ENCODE results near the gene PPP1R1B.

The PPP1R1B gene

GRCh38 chr17:39631403-39631802, 4.7 kb downstream of the PPP1R1B start:
- DNase-seq, result no peak

DNA sequence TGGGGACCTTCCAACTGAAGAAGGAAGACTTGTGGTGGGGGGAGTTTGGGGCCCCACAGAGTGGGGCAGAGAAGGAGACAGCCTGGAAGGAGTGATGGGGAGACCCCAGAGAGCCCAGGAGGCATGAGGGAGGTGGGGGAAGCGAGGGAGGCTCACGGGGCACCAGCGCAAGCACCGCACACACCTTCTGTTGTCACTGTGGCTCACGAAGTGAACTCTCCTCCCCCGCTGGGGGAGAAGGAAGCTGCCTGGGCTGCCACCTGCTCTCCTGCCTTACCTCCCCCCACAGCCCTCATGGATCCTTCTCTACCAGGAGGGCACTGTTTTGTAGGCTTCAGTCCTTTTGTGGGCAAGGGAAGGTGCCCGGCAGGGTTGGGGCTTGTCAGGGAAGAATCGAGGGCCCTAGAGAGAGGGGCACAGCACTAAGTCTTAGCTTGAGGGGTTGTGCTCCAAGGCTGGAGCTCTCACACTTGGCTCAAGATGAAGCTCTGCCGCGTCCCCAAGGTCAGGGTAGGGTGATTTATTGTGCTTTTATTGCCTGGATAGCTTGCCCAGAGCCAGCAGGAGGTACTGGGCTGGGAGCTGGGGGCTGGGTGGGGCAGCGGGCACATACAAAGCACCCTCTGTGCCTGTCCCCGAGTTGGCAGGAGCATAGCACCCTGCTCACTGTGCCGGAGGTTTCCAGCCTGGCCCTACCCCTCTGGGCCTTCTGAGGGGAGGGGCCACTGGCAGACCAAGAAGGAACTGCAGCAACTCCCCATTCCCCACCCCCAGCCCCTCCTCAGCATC, 5.6 kb downstream of the PPP1R1B start:
- peak in 52 of 58 donors; percentile 27 to 95 (median 75) for DNase-seq

GRCh38 chr17:39633570-39634183, 6.9 kb downstream of the PPP1R1B start:
- no peak for DNase-seq

DNA sequence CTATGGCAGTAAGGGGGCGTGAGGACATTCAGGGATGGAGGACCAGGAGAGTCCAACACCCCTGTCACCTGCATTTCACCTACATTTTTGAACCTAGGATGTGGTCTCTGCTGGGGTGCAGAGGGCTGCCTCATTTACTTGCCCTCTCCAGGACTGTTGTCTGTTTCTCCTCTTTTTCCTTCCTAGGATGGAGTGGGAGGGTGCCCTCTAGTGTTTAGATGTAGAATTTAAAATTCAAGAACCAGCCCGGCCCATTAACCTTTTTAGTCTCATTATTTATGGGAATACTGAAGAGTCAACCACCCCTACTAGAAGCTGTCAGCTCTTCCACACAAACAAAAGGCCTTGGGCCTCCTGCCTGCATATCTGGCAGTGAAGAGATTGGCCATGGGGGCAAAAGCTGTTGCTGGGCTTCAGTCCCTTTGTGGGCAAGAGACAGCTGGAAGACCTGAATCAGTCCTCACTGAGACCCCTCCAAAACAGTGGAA, 7.7 kb downstream of the PPP1R1B start:
- peak in 5 of 58 donors; percentile 11 to 48 (median 18) for DNase-seq

- no peak for DNase-seq
Measured at GRCh38 chr17:39635614-39636176, 8.9 kb downstream of the PPP1R1B start.

DNA sequence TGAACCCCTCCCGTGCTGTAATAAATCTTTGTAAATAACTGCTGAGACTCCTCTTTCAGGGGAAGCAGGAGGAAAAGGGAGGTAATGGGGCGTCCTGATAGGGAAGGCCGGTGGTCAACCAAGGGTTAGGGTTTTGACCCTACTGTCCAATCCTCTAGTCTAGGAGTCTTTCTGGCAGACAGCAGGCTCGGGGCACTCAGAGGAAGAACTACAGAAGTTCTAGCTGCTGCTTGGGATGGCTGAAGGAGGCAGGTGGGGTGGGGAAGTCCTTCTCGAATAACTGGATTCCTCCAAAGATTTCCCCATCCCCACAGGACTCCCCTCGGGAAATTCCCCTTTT, 9.8 kb downstream of the PPP1R1B start:
- DNase-seq, result no peak

- peak in 57 of 58 donors; percentile 50 to 93 (median 84) for DNase-seq
Measured at GRCh38 chr17:39636927-39637736, 10.4 kb downstream of the PPP1R1B start, which contains the start of gene STARD3. STARD3 (plus strand) TSS chr17:39637144; CDS start chr17:39653532, 16,388 bp downstream.

- no peak for DNase-seq
Measured at GRCh38 chr17:39638317-39638716, 11.6 kb downstream of the PPP1R1B start.

DNA sequence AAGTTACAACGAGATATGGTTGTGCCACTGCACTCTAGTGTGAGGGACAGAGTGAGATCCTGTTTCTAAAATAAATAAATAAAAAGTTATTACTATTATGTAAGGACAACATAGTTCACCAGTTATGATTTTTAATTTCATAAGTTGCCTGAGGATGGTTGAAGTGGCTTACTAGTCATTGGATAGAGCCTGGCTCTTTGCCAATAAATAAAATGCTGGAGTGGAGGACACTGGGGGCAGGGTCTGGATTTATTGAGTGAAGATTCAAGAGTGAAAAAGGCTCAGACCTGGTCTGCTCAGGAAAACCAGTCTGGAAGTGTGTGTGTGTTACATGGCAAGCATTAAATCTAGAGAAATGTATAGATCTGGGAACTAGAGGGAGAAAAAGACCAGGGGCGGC, 12.3 kb downstream of the PPP1R1B start:
- DNase-seq, result no peak

DNA sequence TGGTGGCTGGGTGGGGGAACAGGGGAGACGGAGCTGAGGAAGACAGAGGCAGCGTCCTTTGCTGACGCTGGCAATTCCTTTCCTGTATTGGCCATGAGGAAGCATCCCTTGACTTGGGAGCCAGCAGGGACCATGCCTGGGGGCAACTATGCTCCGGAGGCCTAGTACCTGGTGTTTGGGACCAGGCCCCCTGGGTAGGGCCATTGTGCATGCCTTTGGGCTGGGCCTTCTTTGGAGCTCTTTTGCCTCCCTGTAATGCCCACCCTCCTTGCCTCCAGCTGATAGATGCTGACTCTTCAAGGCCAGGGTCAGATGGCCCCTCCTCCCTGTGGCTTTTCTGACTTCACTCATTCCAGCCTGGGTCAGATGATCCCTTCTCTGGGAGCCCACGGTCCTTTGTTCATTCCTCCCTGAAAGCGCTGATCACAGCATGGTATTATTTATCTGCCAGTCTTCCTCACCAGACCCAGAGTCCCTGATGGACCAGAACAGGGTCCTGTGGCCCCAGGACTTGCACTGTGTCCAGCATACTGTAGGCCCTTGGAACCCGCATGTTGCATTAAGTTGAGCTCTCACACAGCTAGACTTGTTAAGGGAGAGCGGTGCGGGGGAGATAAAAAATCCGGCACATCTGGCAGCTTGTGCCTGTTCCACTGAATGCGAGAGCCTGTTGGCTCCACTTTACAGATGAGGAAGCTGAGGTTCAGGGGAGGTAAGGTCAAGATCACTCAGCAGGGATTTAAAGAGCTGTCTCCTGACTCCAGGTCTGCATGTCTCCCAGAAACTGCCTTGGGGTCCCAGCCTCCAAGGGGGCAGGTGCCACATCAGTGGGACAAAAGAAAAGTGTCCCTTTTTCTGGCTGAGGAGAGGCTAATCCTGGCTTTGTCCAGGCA, 13.1 kb downstream of the PPP1R1B start:
- no peak for DNase-seq

- DNase-seq, result no peak
Measured at GRCh38 chr17:39640591-39641031, 13.9 kb downstream of the PPP1R1B start.

DNA sequence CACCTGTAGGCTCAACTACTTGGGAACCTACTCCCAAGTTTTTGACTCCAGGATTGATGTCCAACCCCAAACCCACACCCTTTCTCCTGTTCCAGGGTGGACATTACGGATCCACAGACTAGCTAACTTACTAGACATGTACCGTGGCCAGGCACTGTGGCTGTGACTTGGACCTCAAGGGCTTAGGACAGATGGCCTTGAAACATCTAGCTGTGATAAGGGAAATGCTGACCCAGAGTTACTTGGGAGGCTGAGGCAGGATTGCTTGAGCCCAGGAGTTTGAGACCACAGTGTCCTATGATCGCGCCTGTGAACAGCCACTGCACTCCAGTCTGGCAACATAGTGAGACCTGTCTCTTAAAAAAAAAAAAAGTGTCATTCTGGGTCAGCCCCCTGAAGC, 14.3 kb downstream of the PPP1R1B start:
- no peak for DNase-seq

GRCh38 chr17:39641883-39642282, 15.1 kb downstream of the PPP1R1B start:
- DNase-seq, result no peak

GRCh38 chr17:39642291-39643074, 15.7 kb downstream of the PPP1R1B start:
- DNase-seq, result no peak

DNA sequence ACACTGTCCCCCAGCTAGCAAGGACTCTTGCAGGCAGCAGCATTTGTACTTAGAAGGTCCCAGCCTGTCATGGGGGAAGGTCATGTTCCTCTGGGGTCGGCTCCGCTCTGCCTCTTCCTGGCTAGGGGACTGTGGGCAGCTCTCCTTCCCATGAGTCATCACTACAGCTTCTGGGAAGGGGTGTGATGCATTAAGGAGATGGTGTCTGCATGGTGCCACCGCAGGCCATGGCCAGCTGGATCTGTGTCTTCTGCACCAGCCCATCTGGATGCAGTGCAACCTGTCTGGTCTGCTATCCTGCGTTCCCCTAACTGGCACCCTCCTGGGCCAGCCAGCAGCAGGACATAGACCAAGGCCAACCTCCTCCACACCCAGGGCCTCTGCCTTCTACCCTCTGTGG, 16.5 kb downstream of the PPP1R1B start:
- DNase-seq, result no peak

DNA sequence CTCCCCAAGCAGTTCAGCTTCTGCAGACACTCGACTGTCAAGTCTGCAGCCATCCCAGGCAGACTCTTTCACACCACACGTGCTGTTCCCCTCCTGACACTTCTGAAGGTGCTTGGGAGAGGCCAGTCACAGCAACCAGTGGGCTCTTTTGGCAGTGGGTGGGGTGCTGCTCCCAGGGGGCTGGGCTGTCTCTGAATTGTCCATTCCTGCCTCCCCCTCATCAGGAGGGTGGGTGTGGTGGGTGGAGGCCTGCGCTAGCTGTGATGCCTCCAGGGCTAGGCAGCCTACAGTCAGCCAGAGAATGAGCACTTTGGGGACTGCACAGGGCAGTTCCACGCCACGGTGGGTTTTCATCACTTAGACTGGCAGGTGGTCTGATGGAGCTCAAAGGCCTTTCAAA, 20.5 kb downstream of the PPP1R1B start:
- no peak for DNase-seq

DNA sequence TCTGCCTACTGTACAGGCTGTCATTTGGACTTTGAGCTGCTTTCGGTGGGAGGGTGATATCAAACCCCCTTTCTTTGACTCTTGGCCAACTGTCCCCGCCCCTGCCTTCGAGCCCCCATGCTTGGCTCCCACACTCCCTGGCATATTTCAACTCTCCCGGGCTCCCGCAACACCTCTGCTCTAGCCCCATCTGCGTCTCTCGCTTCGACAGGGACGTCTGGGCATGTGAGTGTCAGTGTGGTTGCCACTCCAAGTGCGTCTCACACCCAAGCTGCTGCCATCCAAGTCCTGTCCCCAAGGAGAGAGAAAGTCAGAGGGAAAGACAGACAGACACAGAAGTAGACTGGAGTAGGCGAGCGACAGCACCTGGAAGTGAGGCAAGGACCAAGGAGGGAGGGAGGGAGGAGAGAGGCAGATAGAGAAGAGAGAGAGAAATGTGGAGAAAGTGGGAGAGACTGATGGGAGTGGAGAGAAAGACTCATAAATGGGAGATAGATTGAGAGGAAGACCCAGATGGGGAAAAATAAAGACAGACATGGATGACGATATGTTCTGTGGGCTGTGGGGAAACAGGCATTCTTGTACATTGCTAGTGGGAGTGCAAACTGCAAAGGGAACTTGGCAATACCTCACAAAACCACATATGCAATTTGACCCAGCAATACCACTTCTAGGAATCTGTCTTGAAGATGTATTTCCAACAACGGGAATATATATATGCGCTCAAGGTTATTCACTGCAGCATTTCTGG, 22.0 kb downstream of the PPP1R1B start:
- peak in 3 of 58 donors; percentile 18 to 40 (median 39) for DNase-seq

DNA sequence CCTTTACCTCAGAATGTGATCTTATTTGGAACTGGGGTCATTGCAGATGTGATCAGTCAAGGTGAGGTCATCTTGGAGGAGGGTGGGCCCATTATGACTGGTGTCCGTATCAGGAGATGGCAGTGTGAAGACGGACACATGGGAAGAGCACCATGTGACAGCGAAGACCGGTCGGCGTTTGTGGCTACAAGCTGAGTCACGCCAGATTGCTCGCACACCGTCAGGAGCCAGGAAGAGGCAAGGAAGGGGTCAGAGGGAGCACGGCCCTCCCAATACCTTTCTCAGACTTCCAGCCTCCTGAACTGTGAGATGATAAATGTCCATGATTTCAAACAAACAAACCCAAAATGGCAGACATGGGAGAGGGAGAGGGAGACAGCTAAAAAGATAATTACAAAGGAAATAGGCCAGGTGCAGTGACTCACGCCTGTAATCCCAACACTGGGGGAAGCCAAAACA, 23.4 kb downstream of the PPP1R1B start:
- DNase-seq, result no peak

All from anterior cingulate cortex (tissue), 58 donors.